HG03457 (cell line): ENCODE results near the gene MED7.

Experiments used
- ATAC-seq: cut with Tn5 transposase; IDR thresholded peaks from one replicate; pipeline ENCODE4 v1.9.1; 2021; ENCODE audit warnings: moderate number of reproducible peaks; ENCODE audit not compliant: unreplicated experiment

MED7 gene

DNA sequence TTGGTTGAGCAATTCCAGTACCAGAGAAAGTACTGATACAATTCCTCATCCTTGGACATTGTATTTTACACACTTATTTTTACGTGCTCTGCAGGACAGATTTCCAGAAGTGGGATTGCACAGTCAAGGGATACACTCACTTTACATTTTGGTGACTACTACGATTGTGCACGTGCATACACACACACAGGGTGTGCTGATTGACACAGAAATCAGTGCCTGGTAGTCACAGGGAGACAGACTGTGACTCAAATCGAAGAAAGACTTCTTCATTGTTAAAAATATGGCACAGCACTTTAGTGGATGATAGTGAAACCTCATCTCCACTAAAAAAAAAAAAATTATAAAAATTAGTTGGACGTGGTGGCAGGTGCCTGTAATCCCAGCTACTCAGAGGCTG is 21.9 kb upstream of the MED7 start:
- ATAC-seq: no peak

DNA sequence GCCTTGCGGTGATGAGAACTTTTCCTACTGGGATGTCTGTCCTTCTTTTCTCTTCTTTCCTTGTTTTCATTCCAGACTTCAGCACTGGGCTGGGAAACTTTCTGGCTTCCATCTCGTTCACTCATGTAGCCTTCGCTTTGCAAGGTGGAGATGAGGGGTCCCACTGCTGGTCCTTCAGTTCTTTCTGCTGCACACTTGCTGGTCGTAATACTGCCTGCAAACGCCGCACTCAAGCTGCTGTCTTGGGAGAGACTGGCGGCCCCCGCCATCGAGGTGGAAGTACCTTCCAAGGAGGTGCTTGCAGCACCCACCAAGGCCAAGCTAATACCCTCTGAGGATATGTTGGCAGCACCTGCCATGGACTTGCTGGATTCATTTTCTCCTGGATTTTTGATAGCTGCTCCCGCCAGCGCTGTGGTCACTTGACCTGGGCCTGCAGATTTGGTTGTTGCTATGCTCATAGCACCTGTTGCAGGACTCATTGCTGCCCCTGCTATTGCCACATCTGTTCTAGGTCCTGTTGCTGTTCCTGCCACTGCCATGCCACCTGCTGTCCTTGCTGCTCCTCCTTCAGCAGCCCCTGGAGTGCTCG is 20.4 kb upstream of the MED7 start:
- ATAC-seq: no peak

DNA sequence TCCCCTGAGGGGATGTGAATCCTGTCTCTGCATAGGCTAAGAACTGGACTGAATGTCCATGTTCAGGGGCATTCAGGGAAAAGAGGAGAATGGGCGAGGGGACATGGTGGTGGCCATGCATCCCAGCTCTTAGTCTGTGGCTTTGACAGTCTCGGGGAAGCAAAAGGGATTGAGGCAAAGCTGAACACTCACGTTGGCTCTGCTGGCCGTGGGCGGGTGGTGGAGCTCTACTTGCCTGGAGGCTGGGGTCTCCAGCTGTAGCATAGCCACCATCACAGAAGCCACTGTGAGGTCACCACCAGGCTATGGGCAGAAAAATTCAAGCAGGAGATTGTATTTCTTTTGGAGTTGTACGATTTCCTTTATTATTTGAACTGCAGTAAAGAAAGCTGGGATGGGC is 19.3 kb upstream of the MED7 start:
- no peak for ATAC-seq

DNA sequence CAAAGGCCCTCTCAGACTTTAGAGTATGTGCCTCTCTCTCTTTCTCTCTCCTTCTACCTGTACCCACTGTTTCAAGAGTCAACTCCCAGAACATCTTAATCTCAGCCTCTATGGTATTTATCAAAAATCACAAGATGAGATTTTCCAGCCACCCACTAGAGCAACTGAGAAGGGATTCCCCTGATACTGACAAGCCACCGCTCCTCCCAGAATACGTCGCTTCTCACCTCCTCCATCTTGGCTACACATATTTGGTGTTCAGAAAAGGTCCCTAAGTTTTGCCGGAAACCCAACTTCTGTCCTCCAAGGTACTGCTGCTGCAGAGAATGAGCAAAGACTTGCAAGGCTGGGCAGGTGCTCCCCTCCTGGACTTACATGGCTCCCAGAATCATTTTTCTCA is 17.3 kb upstream of the MED7 start:
- ATAC-seq: no peak

DNA sequence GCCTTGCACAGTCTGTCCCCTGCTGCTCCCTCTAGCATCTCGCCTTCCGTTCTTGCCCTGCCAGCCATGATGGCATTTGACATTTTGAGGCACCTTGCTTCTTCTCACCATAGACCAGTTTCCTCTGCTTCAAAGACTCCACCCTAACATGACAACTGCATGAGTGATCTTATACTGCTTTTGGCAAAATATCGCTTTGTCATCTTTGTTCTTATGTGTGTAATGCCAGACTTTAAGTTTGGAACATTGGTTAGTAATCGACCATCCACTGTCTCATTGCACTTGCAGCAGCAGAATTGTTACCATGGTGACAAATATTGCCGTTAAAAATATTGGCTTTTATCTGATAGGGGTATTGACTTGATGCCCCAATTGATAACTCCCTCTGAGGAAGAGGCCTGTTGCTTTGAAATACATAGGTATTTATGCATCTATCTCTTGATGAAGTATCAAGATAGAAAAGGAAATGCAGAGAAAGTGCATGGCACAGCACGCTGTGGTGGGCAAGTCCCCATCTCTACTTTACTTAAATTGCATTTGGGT is 16.6 kb upstream of the MED7 start:
- no peak for ATAC-seq

DNA sequence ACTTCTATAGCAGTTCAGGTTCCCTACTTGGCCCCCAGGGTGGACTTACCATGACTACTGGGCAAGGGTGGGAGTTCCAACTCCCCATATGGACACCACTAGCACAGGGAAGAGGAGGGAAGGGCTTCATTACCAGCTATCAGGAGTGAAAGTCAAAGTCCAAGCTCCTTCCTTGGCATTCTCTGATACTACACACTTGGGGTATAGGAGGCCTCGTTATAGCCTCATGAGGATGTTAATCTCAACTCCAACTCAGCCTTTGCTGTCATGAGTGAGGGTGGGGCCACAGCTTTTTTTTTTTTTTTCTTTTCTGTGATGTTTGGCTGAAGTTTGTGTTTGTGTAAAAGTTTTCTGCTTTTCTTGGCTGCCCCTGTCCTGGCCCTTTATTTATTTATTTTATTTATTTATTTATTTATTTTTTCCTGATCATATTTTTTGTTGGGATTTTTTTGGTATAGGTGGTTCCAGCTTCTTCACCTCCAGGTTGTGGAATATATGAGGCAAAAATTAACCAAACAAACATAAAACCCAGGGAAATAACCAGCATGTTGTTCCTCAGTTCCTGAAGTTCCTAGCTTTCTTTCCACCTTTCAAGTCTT is 14.7 kb upstream of the MED7 start:
- no peak for ATAC-seq

DNA sequence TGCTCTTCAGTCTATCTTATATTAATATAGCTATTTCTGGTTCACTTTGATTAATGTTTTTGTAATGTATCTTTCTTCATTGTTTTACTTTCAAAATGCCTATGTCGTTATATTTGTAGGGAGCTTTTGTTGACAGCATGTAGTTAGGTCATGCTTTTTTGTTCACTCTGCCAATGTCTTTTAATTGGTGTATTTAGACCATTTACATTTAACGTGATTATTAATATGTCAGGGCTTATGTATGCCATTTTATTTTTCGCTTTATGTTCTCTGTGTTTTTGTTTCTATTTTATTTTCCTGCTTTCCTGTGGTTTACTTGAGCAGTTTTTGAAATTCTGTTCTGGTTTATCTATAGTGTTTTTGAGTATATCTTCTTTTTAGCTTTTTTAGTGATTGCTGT is 12.6 kb upstream of the MED7 start:
- ATAC-seq: no peak

DNA sequence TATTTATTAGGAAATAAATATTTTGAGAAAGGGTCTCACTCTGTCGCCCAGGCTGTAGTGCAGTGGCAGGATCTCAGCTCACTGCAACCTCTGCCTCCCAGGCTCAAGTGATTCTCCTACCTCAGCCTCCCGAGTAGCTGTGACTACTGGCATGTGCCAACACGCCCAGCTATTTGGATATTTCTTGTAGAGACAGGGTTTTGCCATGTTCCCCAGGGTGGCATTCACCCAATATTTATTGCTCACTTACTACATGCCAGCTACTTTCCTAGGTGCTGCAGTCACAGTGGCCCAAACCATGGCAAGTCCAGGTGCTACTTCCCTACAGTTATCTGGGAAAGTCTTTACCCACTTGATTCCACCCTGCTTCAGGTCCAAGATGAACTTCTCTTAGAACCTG is 8.3 kb upstream of the MED7 start:
- no peak for ATAC-seq

DNA sequence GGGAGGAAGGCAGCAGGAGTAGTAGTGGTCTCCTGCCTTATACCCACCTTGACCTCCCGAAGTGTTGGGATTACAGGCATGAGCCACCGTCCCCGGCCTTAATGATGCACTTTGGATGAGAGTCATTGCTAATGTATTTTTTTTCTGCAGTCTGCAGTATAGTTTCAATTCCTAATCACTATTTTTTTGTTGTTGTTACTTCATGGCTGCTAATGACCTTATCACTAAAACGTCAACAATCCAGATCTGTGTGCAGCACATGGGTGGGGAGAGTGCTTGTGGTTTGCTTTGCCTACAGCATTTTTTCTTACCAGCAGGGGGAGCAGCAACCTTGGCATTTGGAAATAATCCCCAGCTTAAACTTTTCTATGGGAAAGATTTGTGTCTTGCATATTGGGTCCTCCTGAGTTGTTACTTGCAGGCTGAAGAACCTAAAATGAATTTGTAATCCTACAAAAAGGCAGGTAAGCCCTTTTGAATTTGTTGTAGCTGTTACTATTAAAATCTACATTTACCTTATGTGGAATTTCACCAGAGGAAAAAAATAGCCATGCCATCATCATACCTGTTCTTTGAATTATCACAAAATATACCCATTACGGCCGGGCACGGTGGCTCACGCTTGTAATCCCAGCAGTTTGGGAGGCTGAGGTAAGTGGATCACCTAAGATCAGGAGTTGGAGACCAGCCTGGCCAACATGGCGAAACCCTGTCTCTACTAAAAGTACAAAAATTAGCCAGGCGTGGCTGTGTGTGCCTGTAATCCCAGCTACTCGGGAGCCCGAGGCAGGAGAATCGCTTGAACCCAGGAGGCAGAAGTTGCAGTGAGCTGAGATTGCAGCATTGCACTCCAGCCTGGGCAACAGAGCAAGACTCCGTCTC is 6.3 kb upstream of the MED7 start:
- no peak for ATAC-seq

DNA sequence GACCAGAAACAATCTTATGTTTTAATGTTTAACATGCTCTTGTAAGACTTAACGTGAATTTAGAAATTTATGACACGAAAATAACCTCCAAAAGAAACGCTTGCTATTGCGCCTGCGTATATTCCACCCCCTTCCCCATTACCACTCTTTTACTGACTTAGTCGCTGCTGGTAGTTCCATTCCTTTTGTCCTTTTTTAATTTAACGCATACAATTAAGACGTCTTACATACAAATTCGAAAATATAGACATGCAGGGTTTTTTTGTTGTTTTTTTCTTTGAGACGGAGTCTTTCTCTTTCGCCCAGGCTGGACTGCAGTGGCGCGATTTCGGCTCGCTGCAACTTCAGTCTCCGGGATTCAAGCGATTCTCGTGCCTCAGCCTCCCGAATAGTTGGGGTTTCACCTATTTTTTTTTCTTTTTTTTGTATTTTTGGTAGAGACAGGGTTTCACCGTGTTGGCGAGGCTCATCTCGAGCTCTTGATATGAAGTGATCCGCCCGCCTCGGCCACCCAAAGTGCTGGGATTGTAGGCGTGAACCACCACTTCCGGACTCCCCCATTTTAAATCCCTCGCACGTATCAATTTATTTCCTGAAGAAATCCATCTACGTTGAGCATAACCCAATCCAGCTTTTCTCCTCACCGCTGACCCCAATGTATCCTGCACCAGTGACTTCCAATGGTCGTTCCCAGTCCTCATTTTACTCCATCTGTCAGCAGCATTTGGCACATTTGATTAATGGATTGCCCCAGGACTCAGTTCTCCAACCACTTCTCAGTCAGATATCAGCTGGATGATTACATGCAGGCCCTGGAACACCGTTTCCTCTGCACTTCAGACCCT is 684 bp upstream of the MED7 start:
- peak; percentile 26 for ATAC-seq

DNA sequence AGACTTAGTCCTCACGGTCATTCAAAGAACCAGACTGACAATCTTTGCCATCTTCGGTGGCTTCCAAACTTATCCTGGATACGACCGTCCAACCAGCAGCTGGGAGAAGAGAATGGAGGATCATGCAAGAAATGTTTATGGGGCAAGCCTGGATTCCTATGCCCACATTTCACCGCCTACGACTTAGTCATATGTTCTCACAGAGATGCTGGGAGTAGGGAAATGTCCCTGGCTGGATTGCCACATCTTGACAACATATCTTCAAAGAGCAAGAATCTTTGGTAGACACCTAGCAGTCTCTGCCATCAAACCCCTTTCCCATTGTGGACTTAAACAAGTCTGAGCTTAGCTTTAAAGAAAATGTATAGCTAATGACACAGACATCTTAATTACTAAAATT is 5.0 kb downstream of the MED7 start:
- ATAC-seq: no peak

DNA sequence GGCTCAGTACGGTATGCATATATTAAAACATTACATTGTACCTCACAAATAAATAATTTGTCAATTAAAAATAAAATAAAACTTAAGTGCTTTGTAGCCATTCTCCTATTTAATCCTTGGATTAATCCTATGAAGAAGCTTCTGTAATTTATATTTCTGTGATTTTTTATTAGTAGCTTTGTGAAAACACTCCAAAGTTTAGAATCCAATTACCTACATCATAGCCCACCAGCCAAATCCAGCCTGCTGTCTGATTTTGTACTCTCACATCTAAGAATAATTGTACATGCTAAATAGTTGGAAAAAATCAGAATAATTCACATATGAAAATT is 10.4 kb downstream of the MED7 start:
- ATAC-seq: no peak

DNA sequence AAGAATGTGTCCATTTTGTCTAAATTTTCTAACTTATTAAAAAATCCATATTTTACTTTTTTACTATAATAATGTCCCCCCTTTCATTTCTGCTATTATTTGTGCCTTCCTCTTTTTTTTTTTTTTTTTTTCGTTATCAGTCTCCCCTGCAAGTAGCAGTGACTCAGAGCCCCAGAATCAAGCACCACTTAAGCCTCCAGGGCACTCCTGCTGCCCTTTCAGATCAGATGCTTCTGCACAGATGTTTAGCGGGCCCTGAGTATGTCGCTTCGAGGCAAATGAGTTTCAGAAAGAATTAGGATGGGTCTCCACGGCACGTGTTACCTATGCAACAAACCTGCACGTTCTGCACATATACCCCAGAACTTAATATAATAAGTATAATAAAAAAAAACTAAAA is 11.7 kb downstream of the MED7 start:
- no peak for ATAC-seq

DNA sequence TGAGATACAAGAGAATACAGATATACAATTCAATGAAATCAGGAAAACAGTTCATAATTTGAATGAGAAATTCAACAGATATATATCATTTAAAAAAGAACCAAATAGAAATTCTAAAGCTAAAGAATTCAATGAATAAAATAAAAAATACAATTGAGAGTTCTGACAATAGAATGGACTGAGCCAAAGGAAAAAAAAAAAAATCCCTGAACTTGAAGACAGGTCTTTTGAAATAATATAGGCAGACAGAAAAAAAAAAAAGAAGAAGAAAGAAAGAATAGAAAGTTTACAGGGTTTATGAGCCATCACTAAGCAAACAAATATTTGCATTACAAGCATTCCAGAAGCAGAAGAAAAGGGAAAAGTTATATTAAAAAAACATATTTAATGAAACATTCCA is 21.0 kb downstream of the MED7 start:
- ATAC-seq: no peak

DNA sequence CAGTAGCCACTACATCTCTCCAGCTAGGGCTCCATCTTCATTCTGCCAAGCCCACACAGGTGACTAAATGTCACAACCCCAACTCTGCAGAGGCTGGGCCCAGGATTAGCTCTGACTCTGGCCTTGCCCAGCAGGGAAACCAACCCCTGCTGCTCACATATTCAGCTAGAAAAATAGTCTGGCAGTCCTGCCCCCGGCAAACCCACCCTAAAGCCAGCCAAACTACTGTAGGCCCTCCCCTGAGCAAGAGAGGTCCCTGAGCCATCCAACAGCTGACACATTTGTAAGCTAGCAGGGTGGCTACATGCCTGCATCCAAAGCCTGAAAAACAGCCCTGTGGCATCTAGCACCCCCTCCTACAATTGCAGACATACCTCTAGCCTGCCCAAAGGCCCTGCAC is 22.6 kb downstream of the MED7 start:
- ATAC-seq: no peak

DNA sequence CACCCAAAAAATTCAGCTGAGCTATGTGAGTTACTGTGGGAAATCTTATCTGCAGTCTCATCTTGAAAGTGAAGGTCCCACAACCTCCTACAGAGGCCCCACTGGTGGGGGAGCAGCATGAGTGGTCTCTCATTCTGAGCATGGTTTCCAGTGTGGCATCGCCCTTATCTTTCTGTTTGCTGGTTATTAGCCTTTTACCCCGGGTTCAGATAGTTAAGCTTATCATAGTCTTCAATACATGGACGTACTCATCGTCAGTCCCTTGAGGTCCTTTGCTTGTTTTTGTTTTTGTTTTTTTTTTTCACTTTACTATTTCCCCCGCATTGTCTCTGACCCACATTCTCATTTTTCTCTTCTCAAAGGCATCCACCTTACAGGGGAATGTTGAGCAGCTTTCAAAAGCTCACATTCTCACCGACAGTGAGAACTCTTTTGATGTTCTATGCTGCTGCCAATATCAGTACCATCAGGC is 26.1 kb downstream of the MED7 start:
- ATAC-seq: no peak

DNA sequence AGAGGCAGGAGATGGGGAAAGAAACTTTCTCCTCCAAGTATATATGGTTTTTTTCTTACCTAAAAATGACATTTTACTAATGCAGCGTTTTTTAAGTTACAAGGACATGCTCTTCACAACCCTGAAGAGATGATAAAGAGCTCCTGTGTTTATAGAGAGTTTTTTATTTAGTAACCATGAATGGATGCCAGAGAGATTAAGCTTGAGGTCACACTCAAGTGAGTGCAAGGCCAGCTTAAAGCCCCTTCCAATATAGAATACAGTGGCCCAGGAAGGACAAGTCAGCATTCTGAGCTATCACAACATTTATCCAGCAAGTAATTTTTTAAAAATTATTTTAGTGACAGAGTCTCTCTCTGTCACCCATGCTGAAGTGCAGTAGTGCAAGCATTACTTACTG is 27.2 kb downstream of the MED7 start:
- ATAC-seq: no peak

DNA sequence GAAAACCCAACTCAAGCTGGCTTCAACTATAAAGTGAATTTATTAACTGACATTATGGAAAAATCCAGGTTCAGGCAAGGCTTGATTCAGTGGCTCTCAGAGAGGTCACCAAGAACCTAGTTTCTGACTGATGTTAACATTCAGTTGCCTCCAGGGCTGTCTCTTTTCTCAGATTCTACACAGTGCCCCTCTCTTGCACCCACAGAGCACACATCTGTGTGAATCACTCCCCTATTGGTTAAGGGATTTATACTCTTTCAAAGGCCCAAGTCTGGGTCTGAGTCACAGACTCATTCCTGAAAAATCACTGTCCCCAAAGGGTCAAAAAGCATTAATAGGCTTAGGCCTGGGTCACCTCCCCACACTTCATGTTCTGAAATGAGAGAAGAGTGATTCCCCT is 27.7 kb downstream of the MED7 start:
- no peak for ATAC-seq

DNA sequence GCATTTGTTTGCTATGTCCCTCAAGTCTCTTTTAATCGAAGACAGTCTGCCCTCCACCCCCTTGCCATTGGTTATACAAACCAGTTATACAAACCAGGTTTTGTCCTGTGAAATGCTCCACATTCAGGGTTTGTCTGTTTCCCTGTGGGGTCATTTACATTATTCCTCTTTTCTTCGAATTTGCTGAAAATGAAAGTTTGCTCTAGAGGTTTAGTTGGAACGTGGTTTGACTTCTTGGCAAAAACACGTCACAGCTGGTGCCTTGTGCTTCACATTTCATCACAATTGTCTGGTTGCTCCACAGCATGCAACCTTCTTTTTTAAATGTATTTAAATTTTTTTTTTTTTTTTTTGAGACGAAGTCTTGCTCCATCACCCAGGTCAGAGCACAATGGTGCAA is 29.7 kb downstream of the MED7 start:
- ATAC-seq: no peak

DNA sequence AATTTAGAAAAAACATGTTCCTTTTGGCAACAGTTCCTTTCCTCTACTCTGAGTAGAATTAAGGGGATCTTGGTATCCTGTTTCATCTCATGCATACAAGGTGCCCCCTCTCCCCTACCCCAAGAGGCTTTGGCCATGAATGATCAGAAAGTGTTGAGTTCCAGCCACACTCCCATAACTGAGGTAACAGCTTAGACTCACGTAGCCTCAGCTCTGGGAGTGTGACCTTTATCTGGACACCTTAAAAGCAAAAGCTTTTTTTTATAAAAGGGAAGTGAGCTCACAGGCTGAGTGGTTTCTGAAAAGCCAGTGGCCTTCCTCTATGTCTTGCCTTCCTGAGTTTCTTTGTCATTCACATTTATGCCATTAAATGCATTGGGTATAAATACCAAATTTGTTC is 32.9 kb downstream of the MED7 start:
- ATAC-seq: peak; percentile 75

DNA sequence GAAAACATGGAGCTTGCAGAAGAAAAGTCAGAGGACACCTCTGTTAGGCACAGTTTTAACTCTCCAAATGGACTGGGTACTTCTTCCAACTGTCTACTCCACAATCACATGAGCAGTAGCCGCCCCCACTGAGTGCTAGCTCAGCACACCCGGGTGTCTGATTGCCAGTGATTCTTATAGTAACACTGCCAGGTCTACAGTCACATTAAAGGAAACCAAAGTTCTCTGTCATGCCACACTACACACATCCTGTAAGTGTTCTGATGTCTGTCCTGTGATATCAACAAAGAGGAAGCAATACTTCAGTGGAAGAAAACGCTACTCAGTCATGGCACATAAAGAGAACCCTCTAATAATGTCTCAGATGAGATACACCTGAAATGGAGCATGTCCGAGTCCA is 33.7 kb downstream of the MED7 start, which contains the start of gene HAVCR2:
Gene HAVCR2 (minus strand): TSS at position 69 of the 400 bp plus-strand sequence. CDS start 61 bp downstream, at position 8.
- ATAC-seq: peak; percentile 82
